OCI-LY7 (cell line): ENCODE data around the gene CST3. TPM values are rescaled to one million over a fixed set of nuclear protein-coding genes. Genes with fewer than 3 reads are reported as not detected.
"Not testable (repeated sequence)": the region's sequence is repeated elsewhere in the genome, so short reads cannot be mapped to it uniquely, and the experiment has no call there.

Source experiments
- BruUV-seq: library from RNA; stranded (reverse); fragments of 400-500 nt; replicated peaks from 2 replicates; lab custom pipeline; 2021; lab: Mats Ljungman, UMichigan
- CTCF ChIA-PET: fragments of 300-600 bp; sonication (Branson Sonifier 250); formaldehyde crosslinking; loops from one replicate; lab custom pipeline; 2022; ENCODE audit warnings: antibody characterized with exemption; ENCODE audit not compliant: unreplicated experiment; lab: Charles Lee
- POLR2A ChIA-PET: fragments of 300-600 bp; sonication (Branson Sonifier 250); formaldehyde crosslinking; loops from one replicate; lab custom pipeline; 2022; ENCODE audit warnings: antibody characterized with exemption; lab: Charles Lee
- DNase-seq: peaks from one replicate; pipeline ENCODE4 v3.0.0-alpha.2; 2015; ENCODE audit warnings: low spot score
- H2AFZ ChIP-seq: fragments of 200-600 bp; sonication (generic), shearing (Covaris generic); 2 replicates; pipeline ENCODE4 v1.6.1; 2014; ENCODE audit warnings: mild to moderate bottlenecking, antibody characterized with exemption, low read length, moderate library complexity
- H3K27ac ChIP-seq: fragments of 200-600 bp; sonication (generic); 2 replicates; pipeline ENCODE4 v1.5.1; 2014; ENCODE audit warnings: mixed run types, low read depth, mild to moderate bottlenecking, moderate library complexity, low read length, inconsistent platforms; ENCODE audit not compliant: poor library complexity, severe bottlenecking
- H3K36me3 ChIP-seq: fragments of 200-600 bp; sonication (generic); 2 replicates; pipeline ENCODE4 v1.6.1; 2014; ENCODE audit warnings: mild to moderate bottlenecking, antibody characterized with exemption, low read length, moderate library complexity, mixed read lengths; ENCODE audit not compliant: insufficient read depth
- H3K4me1 ChIP-seq: fragments of 200-600 bp; sonication (generic); 2 replicates; pipeline ENCODE4 v1.5.1; 2014; ENCODE audit warnings: mild to moderate bottlenecking, low read length; ENCODE audit not compliant: insufficient read depth, poor library complexity, severe bottlenecking
- H3K4me2 ChIP-seq: fragments of 200-600 bp; sonication (generic); 2 replicates; pipeline ENCODE4 v1.6.1; 2014; ENCODE audit warnings: mild to moderate bottlenecking, low read length
- H3K4me3 ChIP-seq: fragments of 200-600 bp; sonication (generic); 2 replicates; pipeline ENCODE4 v1.5.1; 2014; ENCODE audit warnings: mild to moderate bottlenecking, low read depth, low read length; ENCODE audit not compliant: poor library complexity, severe bottlenecking
- H3K79me2 ChIP-seq: fragments of 200-600 bp; sonication (generic); 2 replicates; pipeline ENCODE4 v1.6.1; 2016; ENCODE audit warnings: low read depth, mild to moderate bottlenecking, low read length, moderate library complexity, mixed read lengths; ENCODE audit not compliant: insufficient read depth
- H3K9me2 ChIP-seq: fragments of 200-600 bp; sonication (generic); 2 replicates; pipeline ENCODE4 v1.6.1; 2016; ENCODE audit warnings: mild to moderate bottlenecking, low read length, mixed read lengths; ENCODE audit not compliant: insufficient read depth
- H3K9me3 ChIP-seq: fragments of 200-600 bp; sonication (generic); 2 replicates; pipeline ENCODE4 v1.6.1; 2014; ENCODE audit warnings: mild to moderate bottlenecking, mixed run types, low read length, mixed read lengths
- H4K20me1 ChIP-seq: fragments of 200-600 bp; sonication (generic); 2 replicates; pipeline ENCODE4 v1.6.1; 2014; ENCODE audit warnings: mild to moderate bottlenecking, antibody characterized with exemption, low read length, moderate library complexity, mixed read lengths; ENCODE audit not compliant: insufficient read depth
- CTCF ChIP-seq: fragments of 200-600 bp; sonication (generic); conservative IDR thresholded peaks from 2 replicates; pipeline ENCODE4 v1.5.1; 2014; ENCODE audit warnings: mild to moderate bottlenecking, antibody characterized with exemption, low read length, moderate library complexity, mixed read lengths
- EZH2phosphoT487 ChIP-seq: fragments of 200-600 bp; sonication (generic); IDR thresholded peaks from 2 replicates; pipeline ENCODE4 v1.6.1; 2018; ENCODE audit warnings: low read depth, borderline replicate concordance, mild to moderate bottlenecking, mixed run types, antibody characterized with exemption, low read length, moderate library complexity, mixed read lengths
- intact Hi-C: fragments of 100-400 bp; cut with micrococcal nuclease; formaldehyde crosslinking; loops from one replicate; pipeline ENCODE4 v1.10.0; 2022; ENCODE audit not compliant: unreplicated experiment
- total RNA-seq, 2 experiments: library from RNA; depleted of rRNA in 1 of 2; stranded (reverse); fragments of >200 nt in 1 of 2; shearing (Covaris generic) in 1 of 2; gene quantifications; 2 replicates each; pipeline ENCODE4 v1.2.3, GENCODE V29; 2014 to 2022

CST3 gene
- total RNA-seq, 2 experiments from 2014 or later = not detected

- no peak for DNase-seq
- no peaks in the 10 kb centered on the region for H3K9me3 ChIP-seq
- ChIA-PET POLR2A (interaction anchor here (0.6 kb wide), 1 partner anchor 243 kb away, joined by 3 read pairs; no protein-coding TSS in a partner anchor), CTCF (no interaction called here)
- no TSS peak for BruUV-seq
- no peak overlapping the region for H3K4me2 ChIP-seq
- H2AFZ ChIP-seq = no peak overlapping the region
- H3K79me2 ChIP-seq = no peaks in the 10 kb centered on the region
- no peaks in the 10 kb centered on the region for H3K9me2 ChIP-seq
- H3K36me3 ChIP-seq = no peaks in the 10 kb centered on the region
- intact Hi-C loops = no loop called here
- no peak overlapping the region for H3K27ac ChIP-seq
- no peak overlapping the region for H3K4me3 ChIP-seq
- H4K20me1 ChIP-seq = no peaks in the 10 kb centered on the region
- TF ChIP-seq CTCF (no peak), EZH2phosphoT487 (no peak)
- no peaks in the 10 kb centered on the region for H3K4me1 ChIP-seq
Observed at GRCh38 chr20:23664954-23665353, 27.2 kb upstream of the CST3 start.

DNA sequence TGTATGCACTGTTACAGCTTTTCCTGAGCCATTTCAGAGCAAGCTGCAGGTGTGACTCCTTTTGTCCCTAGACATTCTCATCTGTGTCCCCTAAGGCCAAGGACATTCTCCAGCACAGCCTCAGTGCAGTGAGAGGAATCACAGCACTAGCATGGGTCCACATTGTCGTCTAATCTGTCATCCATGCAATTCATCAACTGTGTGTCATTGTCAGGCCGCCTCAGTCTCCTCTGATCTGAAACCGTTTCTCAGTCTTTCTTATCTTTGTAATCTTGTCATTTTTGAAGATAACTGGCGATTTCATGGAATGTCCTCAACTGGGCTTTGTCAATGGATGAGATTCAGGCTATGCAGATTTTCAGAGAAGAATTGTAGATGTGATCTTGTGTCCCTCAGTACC, 26.3 kb upstream of the CST3 start:
- H3K4me1 ChIP-seq, H3K79me2 ChIP-seq, POLR2A ChIA-PET, DNase-seq, H3K9me3 ChIP-seq, intact Hi-C loops, H3K36me3 ChIP-seq, CTCF ChIA-PET, H3K4me2 ChIP-seq, H3K4me3 ChIP-seq, H4K20me1 ChIP-seq, BruUV-seq, H2AFZ ChIP-seq, H3K27ac ChIP-seq, H3K9me2 ChIP-seq: not testable (repeated sequence)

- Histone ChIP-seq H3K9me3 (no peaks in the 10 kb centered on the region), H3K4me1 (no peaks in the 10 kb centered on the region), H4K20me1 (no peaks in the 10 kb centered on the region), H3K36me3 (no peaks in the 10 kb centered on the region), H3K9me2 (no peaks in the 10 kb centered on the region), H3K27ac (no peak overlapping the region), H2AFZ (no peak overlapping the region), H3K4me3 (no peak overlapping the region), H3K4me2 (no peak overlapping the region), H3K79me2 (no peaks in the 10 kb centered on the region)
- TF ChIP-seq CTCF (no peak), EZH2phosphoT487 (no peak)
- no peak for DNase-seq
- ChIA-PET CTCF (no interaction called here), POLR2A (interaction anchor here (0.6 kb wide), 1 partner anchor 12 kb away, joined by 3 read pairs; no protein-coding TSS in a partner anchor)
- BruUV-seq = no TSS peak
- intact Hi-C loops = no loop called here
Observed at GRCh38 chr20:23663180-23663579, 25.4 kb upstream of the CST3 start.
